GM23338 (cell line): ENCODE measurements around the gene RPL29. TPM values are rescaled to one million over a fixed set of nuclear protein-coding genes. Genes with fewer than 3 reads are reported as not detected.

ENCODE experiments used
- ATAC-seq: fragments of 200-7000 bp; cut with Tn5 transposase; 3 replicates; pipeline ENCODE4 v1.9.1; 2020
- DNase-seq: peaks from one replicate; pipeline ENCODE4 v3.0.0-alpha.2; 2015; ENCODE audit warnings: low spot score
- H2AFZ ChIP-seq: fragments of 200-600 bp; sonication (generic); 2 replicates; pipeline ENCODE4 v1.8.0; 2016; ENCODE audit warnings: antibody characterized with exemption, mild to moderate bottlenecking, moderate library complexity
- H3F3A ChIP-seq: fragments of 200-600 bp; sonication (generic); replicated peaks from 2 replicates; pipeline ENCODE4 v1.8.0; 2017; ENCODE audit warnings: antibody characterized with exemption, mixed run types, low read depth
- H3K27ac ChIP-seq: fragments of 200-600 bp; sonication (generic); 2 replicates; pipeline ENCODE4 v1.6.1; 2016; ENCODE audit warnings: low read depth
- H3K27me3 ChIP-seq: fragments of 200-600 bp; sonication (generic); 2 replicates; pipeline ENCODE4 v1.8.0; 2016; ENCODE audit warnings: mild to moderate bottlenecking, mixed run types, moderate library complexity; ENCODE audit not compliant: insufficient read depth
- H3K36me3 ChIP-seq: fragments of 200-600 bp; sonication (generic); 2 replicates; pipeline ENCODE4 v1.8.0; 2016; ENCODE audit warnings: mild to moderate bottlenecking; ENCODE audit not compliant: insufficient read depth
- H3K4me1 ChIP-seq: fragments of 200-600 bp; sonication (generic); 2 replicates; pipeline ENCODE4 v1.8.0; 2016; ENCODE audit warnings: mild to moderate bottlenecking, moderate library complexity; ENCODE audit not compliant: insufficient read depth
- H3K4me2 ChIP-seq: fragments of 200-600 bp; sonication (generic); 2 replicates; pipeline ENCODE4 v1.7.1; 2017; ENCODE audit warnings: mixed run types
- H3K4me3 ChIP-seq: fragments of 200-600 bp; sonication (generic); 2 replicates; pipeline ENCODE4 v1.6.1; 2016; ENCODE audit warnings: mixed run types
- H3K79me2 ChIP-seq: fragments of 200-600 bp; sonication (generic); replicated peaks from 2 replicates; pipeline ENCODE4 v1.8.0; 2017; ENCODE audit warnings: mild to moderate bottlenecking; ENCODE audit not compliant: insufficient read depth
- H3K9me2 ChIP-seq: fragments of 200-600 bp; sonication (generic); 2 replicates; pipeline ENCODE4 v1.8.0; 2017; ENCODE audit not compliant: insufficient read depth
- H4K20me1 ChIP-seq: fragments of 200-600 bp; sonication (generic); replicated peaks from 2 replicates; pipeline ENCODE4 v1.8.0; 2017; ENCODE audit warnings: mild to moderate bottlenecking; ENCODE audit not compliant: insufficient read depth
- H3K27ac Mint-ChIP-seq: 2 replicates; pipeline ENCODE4 v1.8.0; 2020; ENCODE audit warnings: inconsistent platforms, mild to moderate bottlenecking, moderate library complexity, mixed read lengths
- H3K27me3 Mint-ChIP-seq: 3 replicates; pipeline ENCODE4 v1.8.0; 2022; ENCODE audit warnings: low read depth, mild to moderate bottlenecking, moderate library complexity, mixed read lengths, inconsistent platforms; ENCODE audit not compliant: insufficient read depth, poor library complexity
- H3K36me3 Mint-ChIP-seq: 3 replicates; pipeline ENCODE4 v1.8.0; 2021; ENCODE audit warnings: low read depth, mild to moderate bottlenecking, inconsistent platforms, moderate library complexity, mixed read lengths
- H3K4me1 Mint-ChIP-seq: 3 replicates; pipeline ENCODE4 v1.8.0; 2020; ENCODE audit warnings: mild to moderate bottlenecking, inconsistent platforms, mixed read lengths
- H3K4me3 Mint-ChIP-seq: 3 replicates; pipeline ENCODE4 v1.8.0; 2021; ENCODE audit warnings: moderate library complexity, mild to moderate bottlenecking, inconsistent platforms, mixed read lengths
- H3K9me3 Mint-ChIP-seq: 3 replicates; pipeline ENCODE4 v1.8.0; 2020; ENCODE audit warnings: moderate library complexity, mild to moderate bottlenecking, inconsistent platforms, mixed read lengths
- CREB1 ChIP-seq: fragments of 250-450 bp; sonication (Bioruptor Pico); IDR thresholded peaks from 2 replicates; pipeline ENCODE4 v1.5.0; 2020; ENCODE audit warnings: low read depth, mild to moderate bottlenecking, moderate library complexity
- EZH2 ChIP-seq: fragments of 200-600 bp; sonication (generic); IDR thresholded peaks from one replicate; pipeline ENCODE4 v1.8.0; 2017; ENCODE audit warnings: antibody characterized with exemption, mild to moderate bottlenecking, low read depth; ENCODE audit not compliant: unreplicated experiment
- EZH2phosphoT487 ChIP-seq: fragments of 200-600 bp; sonication (generic); IDR thresholded peaks from one replicate; pipeline ENCODE4 v1.8.1; 2018; ENCODE audit warnings: antibody characterized with exemption; ENCODE audit not compliant: unreplicated experiment
- JUNB ChIP-seq: IDR thresholded peaks from one replicate; pipeline ENCODE4 v1.6.1; 2016; ENCODE audit warnings: antibody characterized with exemption; ENCODE audit not compliant: unreplicated experiment
- NANOG ChIP-seq: IDR thresholded peaks from 2 replicates; pipeline ENCODE4 v1.6.1; 2016; ENCODE audit warnings: antibody characterized with exemption, borderline replicate concordance
- POLR2AphosphoS5 ChIP-seq: IDR thresholded peaks from 2 replicates; pipeline ENCODE4 v1.6.1; 2016; ENCODE audit warnings: antibody characterized with exemption, low read depth
- REST ChIP-seq: IDR thresholded peaks from one replicate; pipeline ENCODE4 v1.6.1; 2018; ENCODE audit warnings: antibody characterized with exemption; ENCODE audit not compliant: unreplicated experiment
- STAT1 ChIP-seq: IDR thresholded peaks from one replicate; pipeline ENCODE4 v1.6.1; 2016; ENCODE audit warnings: antibody characterized with exemption; ENCODE audit not compliant: unreplicated experiment
- ZNF114 ChIP-seq: fragments of 250-450 bp; sonication (Bioruptor Pico); IDR thresholded peaks from 2 replicates; pipeline ENCODE4 v1.5.0; 2020; ENCODE audit warnings: mild to moderate bottlenecking, moderate library complexity
- ZNF331 ChIP-seq: fragments of 250-450 bp; sonication (Bioruptor Pico); IDR thresholded peaks from 2 replicates; pipeline ENCODE4 v1.5.0; 2020; ENCODE audit warnings: low read depth, mild to moderate bottlenecking, moderate library complexity
- polyA plus RNA-seq: library from polyadenylated mRNA; unstranded; fragments of >200 nt; fragmentation: Nextera tagmentation; extraction: Ambion mirVana; gene quantifications from 2 replicates; pipeline ENCODE4 v1.2.1, GENCODE V29; 2016
- total RNA-seq: library from RNA; depleted of rRNA; stranded (reverse); fragments of >200 nt; shearing (Covaris generic); gene quantifications from 2 replicates; pipeline ENCODE4 v1.2.3, GENCODE V29; 2014
- TF ChIP-seq, protein P1 (sequence below): fragments of 250-450 bp; sonication (Bioruptor Pico); IDR thresholded peaks from 2 replicates; pipeline ENCODE4 v1.5.0; 2020; ENCODE audit warnings: mild to moderate bottlenecking, moderate library complexity
- TF ChIP-seq, protein P2 (sequence below), 2 experiments: fragments of 200-600 bp in 1 of 2; sonication (generic) in 1 of 2; conservative IDR thresholded peaks; 2 replicates each; pipeline versions ENCODE4 v1.5.1 to v1.6.1; 2016 to 2017; ENCODE audit warnings: antibody characterized with exemption in 2 of 2, low read depth in 2 of 2, mild to moderate bottlenecking in 2 of 2, moderate library complexity in 1 of 2
- TF ChIP-seq, protein P3 (sequence below): IDR thresholded peaks from 2 replicates; pipeline ENCODE4 v1.6.1; 2016; ENCODE audit warnings: antibody characterized with exemption

RPL29 gene
- total and polyA plus RNA-seq, 2 experiments from 2014 or later: 1,471 to 1,864 TPM

GRCh38 chr3:52002748-52003147, 7.1 kb upstream of the RPL29 start:
- Mint-ChIP-seq H3K4me3 (no peak overlapping the region; the same call in 1 of the 3 replicates), H3K27me3 (peaks cover 24% of the 10 kb centered on the region), H3K27ac (no peak overlapping the region), H3K36me3 (no peaks in the 10 kb centered on the region), H3K9me3 (no peaks in the 10 kb centered on the region), H3K4me1 (peaks cover 66% of the 10 kb centered on the region)
- Histone ChIP-seq H3K79me2 (no peaks in the 10 kb centered on the region), H3K4me3 (no peak overlapping the region), H3K9me2 (no peaks in the 10 kb centered on the region), H3K4me2 (no peak overlapping the region), H3F3A (peaks cover 3% of the 10 kb centered on the region; the same call in 1 of the 2 replicates), H3K27me3 (no peaks in the 10 kb centered on the region), H3K36me3 (no peaks in the 10 kb centered on the region), H3K4me1 (peaks cover 30% of the 10 kb centered on the region; the same call in 1 of the 2 replicates), H4K20me1 (no peaks in the 10 kb centered on the region), H2AFZ (no peak overlapping the region), H3K27ac (no peak overlapping the region)
- TF ChIP-seq, protein P1, sequence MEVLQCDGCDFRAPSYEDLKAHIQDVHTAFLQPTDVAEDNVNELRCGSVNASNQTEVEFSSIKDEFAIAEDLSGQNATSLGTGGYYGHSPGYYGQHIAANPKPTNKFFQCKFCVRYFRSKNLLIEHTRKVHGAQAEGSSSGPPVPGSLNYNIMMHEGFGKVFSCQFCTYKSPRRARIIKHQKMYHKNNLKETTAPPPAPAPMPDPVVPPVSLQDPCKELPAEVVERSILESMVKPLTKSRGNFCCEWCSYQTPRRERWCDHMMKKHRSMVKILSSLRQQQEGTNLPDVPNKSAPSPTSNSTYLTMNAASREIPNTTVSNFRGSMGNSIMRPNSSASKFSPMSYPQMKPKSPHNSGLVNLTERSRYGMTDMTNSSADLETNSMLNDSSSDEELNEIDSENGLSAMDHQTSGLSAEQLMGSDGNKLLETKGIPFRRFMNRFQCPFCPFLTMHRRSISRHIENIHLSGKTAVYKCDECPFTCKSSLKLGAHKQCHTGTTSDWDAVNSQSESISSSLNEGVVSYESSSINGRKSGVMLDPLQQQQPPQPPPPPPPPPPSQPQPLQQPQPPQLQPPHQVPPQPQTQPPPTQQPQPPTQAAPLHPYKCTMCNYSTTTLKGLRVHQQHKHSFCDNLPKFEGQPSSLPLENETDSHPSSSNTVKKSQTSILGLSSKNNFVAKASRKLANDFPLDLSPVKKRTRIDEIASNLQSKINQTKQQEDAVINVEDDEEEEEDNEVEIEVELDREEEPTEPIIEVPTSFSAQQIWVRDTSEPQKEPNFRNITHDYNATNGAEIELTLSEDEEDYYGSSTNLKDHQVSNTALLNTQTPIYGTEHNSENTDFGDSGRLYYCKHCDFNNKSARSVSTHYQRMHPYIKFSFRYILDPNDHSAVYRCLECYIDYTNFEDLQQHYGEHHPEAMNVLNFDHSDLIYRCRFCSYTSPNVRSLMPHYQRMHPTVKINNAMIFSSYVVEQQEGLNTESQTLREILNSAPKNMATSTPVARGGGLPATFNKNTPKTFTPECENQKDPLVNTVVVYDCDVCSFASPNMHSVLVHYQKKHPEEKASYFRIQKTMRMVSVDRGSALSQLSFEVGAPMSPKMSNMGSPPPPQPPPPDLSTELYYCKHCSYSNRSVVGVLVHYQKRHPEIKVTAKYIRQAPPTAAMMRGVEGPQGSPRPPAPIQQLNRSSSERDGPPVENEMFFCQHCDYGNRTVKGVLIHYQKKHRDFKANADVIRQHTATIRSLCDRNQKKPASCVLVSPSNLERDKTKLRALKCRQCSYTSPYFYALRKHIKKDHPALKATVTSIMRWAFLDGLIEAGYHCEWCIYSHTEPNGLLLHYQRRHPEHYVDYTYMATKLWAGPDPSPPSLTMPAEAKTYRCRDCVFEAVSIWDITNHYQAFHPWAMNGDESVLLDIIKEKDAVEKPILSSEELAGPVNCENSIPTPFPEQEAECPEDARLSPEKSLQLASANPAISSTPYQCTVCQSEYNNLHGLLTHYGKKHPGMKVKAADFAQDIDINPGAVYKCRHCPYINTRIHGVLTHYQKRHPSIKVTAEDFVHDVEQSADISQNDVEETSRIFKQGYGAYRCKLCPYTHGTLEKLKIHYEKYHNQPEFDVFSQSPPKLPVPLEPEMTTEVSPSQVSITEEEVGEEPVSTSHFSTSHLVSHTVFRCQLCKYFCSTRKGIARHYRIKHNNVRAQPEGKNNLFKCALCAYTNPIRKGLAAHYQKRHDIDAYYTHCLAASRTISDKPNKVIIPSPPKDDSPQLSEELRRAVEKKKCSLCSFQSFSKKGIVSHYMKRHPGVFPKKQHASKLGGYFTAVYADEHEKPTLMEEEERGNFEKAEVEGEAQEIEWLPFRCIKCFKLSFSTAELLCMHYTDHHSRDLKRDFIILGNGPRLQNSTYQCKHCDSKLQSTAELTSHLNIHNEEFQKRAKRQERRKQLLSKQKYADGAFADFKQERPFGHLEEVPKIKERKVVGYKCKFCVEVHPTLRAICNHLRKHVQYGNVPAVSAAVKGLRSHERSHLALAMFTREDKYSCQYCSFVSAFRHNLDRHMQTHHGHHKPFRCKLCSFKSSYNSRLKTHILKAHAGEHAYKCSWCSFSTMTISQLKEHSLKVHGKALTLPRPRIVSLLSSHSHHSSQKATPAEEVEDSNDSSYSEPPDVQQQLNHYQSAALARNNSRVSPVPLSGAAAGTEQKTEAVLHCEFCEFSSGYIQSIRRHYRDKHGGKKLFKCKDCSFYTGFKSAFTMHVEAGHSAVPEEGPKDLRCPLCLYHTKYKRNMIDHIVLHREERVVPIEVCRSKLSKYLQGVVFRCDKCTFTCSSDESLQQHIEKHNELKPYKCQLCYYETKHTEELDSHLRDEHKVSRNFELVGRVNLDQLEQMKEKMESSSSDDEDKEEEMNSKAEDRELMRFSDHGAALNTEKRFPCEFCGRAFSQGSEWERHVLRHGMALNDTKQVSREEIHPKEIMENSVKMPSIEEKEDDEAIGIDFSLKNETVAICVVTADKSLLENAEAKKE (CRISPR knock-in tag): no peak
- no peak for TF ChIP-seq CREB1 (CRISPR knock-in tag)
- no peak for TF ChIP-seq EZH2phosphoT487
- TF ChIP-seq, protein P2, sequence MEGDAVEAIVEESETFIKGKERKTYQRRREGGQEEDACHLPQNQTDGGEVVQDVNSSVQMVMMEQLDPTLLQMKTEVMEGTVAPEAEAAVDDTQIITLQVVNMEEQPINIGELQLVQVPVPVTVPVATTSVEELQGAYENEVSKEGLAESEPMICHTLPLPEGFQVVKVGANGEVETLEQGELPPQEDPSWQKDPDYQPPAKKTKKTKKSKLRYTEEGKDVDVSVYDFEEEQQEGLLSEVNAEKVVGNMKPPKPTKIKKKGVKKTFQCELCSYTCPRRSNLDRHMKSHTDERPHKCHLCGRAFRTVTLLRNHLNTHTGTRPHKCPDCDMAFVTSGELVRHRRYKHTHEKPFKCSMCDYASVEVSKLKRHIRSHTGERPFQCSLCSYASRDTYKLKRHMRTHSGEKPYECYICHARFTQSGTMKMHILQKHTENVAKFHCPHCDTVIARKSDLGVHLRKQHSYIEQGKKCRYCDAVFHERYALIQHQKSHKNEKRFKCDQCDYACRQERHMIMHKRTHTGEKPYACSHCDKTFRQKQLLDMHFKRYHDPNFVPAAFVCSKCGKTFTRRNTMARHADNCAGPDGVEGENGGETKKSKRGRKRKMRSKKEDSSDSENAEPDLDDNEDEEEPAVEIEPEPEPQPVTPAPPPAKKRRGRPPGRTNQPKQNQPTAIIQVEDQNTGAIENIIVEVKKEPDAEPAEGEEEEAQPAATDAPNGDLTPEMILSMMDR (conservative IDR thresholded peaks at IDR 0.05; ENCODE audit: low read depth in 2 of 2): no peak
- TF ChIP-seq, protein P3, sequence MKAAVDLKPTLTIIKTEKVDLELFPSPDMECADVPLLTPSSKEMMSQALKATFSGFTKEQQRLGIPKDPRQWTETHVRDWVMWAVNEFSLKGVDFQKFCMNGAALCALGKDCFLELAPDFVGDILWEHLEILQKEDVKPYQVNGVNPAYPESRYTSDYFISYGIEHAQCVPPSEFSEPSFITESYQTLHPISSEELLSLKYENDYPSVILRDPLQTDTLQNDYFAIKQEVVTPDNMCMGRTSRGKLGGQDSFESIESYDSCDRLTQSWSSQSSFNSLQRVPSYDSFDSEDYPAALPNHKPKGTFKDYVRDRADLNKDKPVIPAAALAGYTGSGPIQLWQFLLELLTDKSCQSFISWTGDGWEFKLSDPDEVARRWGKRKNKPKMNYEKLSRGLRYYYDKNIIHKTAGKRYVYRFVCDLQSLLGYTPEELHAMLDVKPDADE: no peak
- TF ChIP-seq POLR2AphosphoS5: no peak
- TF ChIP-seq EZH2: no peak
- TF ChIP-seq NANOG: no peak
- TF ChIP-seq ZNF114 (CRISPR knock-in tag): no peak
- no peak for TF ChIP-seq STAT1
- no peak for TF ChIP-seq JUNB
- TF ChIP-seq REST: no peak
- TF ChIP-seq ZNF331: no peak
- ATAC-seq (peak; percentile 1; the same call in 2 of the 3 replicates), DNase-seq (no peak)
